Fibroblast of mammary gland (primary cell): ENCODE measurements around the gene CDH23.

Experiments
- DNase-seq: peaks from one replicate; pipeline ENCODE4 v3.0.0-alpha.2; 2010; ENCODE audit warnings: low read depth
- H3K4me3 ChIP-seq: 2 replicates; pipeline ENCODE4 v1.5.1; 2011; ENCODE audit warnings: low read depth, mild to moderate bottlenecking, low read length, moderate library complexity; ENCODE audit not compliant: control insufficient read depth
- TF ChIP-seq, protein P1 (sequence below): conservative IDR thresholded peaks from 2 replicates; pipeline ENCODE4 v1.5.1; 2011; ENCODE audit warnings: low read depth, low read length, inconsistent platforms; ENCODE audit not compliant: control insufficient read depth, insufficient read depth

Gene CDH23

DNA sequence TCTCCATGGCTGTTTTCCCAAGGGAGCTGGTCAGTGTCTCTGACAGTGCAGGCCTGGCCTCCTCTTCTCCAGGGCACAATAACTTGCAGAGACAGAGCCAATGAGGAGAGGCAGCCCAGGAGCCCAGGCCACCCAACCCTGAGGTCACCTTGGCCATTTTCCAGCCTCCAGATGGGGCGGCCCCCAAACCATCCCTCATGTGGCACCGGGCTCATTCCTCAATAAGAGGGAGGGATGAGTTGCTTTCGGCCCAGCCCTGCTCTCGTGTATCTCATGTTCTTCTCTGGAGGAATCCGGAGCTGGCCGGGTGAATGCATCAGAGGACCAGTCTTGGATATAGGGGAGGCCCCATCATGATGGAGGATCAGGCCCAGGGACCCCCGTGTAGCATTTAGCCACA lies 223.9 kb downstream of the CDH23 start:
- no peak for DNase-seq
- TF ChIP-seq, protein P1, sequence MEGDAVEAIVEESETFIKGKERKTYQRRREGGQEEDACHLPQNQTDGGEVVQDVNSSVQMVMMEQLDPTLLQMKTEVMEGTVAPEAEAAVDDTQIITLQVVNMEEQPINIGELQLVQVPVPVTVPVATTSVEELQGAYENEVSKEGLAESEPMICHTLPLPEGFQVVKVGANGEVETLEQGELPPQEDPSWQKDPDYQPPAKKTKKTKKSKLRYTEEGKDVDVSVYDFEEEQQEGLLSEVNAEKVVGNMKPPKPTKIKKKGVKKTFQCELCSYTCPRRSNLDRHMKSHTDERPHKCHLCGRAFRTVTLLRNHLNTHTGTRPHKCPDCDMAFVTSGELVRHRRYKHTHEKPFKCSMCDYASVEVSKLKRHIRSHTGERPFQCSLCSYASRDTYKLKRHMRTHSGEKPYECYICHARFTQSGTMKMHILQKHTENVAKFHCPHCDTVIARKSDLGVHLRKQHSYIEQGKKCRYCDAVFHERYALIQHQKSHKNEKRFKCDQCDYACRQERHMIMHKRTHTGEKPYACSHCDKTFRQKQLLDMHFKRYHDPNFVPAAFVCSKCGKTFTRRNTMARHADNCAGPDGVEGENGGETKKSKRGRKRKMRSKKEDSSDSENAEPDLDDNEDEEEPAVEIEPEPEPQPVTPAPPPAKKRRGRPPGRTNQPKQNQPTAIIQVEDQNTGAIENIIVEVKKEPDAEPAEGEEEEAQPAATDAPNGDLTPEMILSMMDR = no peak
- no peak overlapping the region for H3K4me3 ChIP-seq

DNA sequence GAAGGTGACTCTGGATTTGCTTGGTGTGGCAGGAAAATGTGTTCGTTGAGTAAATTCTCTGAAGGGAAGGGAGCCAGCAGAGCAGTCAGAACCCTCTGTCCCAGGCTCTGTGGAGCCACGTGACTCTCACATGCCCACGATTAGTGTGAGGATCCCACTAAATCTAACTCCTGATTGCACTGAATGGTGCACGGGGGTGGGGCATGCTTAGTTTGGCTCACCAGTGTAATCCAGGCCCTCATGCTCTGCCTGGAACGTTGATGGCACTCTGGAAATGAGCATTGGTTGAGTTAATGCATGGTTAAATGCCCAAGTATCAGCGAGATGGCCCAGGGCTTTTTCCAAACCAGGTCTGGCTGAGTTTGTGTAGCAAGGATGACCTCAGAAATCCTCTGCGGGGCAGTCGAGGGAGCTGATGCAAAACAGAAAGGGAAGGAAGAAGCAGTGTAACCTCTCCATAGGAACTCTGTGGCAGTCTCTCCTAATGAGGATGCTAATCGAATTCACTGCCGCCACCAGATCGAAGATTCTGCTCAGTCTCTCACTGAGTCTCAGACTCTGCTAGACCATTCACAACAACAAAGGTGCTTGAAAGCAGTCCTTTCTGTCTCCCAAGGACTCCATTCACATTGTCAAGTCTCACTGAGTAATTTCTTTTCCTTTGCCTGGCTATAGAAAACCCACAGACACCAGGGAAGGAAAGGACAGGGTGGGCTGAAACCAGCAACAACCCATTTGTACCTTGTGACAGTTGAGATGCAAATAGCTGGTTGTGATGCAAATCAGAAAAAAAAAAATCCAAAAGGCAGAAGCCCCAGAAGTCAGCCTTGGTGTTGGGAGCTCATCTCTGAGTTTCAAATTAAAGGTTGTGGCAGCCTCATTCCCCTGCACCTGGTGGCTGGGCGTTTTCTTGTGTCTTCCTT lies 224.8 kb downstream of the CDH23 start:
- H3K4me3 ChIP-seq = no peak overlapping the region
- peak; percentile 28 for DNase-seq

GRCh38 chr10:71622154-71622526 lies 225.4 kb downstream of the CDH23 start:
- TF ChIP-seq, protein P1 = no peak
- peak; percentile 30 for DNase-seq
- no peak overlapping the region for H3K4me3 ChIP-seq

More for the DNA sequence above, 224.8 kb downstream of the CDH23 start:
- TF ChIP-seq, protein P1 = no peak

DNA sequence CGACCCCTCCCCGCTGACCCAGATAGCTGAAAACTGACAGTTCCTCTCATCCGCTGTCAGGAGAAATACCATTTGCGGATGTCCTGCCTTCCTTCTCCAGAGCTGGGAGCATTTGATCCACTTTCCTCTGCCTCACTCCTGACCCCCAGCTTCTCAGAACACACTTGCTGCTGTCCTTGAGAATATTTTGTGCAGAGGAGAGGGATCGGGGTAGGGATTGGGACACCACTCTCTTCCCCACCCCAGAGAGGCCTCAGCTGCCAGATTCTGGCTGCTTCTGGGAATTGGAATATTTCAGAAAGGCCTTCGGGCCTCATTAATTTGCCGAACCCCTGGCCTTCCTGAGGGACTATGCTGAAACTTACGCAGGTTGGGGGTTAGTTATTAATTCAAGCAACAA lies 225.9 kb downstream of the CDH23 start:
- H3K4me3 ChIP-seq = no peak overlapping the region
- DNase-seq = no peak
- TF ChIP-seq, protein P1 = no peak

DNA sequence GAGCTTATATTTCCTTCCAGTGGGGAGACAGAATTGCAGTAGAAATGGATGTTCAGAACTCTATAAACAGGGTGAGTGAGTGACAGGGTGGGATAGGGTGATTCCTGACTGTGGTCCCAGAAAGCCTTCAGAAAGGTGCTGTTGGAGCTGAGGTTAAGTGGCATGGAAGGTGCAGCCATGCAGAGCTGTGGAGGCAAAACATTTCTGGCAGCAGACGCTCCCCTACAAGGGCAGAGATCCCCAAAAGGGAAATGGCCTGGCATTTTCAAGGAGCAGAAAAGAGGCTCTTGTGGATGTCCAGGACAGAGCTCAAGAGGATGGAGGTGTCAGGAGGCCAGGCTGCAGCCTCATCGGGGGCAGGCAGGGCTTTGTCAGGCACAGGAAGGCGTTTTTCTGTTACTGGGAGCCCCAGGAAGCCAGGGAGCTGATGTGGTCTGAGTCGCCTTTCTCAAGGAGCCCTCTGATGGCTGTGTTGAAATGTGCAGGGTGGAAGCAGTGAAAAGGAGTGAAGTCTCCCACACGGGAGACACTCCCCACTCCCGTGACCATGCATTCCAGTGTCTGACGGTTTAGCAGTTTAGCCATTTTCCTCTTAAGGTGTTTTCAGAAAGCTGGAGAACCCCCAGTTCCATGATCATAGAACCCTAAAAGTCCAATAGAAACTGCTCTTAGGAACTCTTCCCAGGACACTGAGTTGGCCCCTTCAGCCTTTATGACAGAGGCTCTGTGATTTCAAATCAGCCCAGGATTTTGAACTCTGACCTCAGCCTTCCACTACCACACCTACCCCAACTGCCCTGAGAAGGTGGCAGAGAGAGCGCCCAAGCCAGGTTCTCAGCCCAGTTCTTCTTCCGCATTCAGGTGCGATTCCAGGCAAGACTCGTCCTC lies 226.6 kb downstream of the CDH23 start:
- no peak overlapping the region for H3K4me3 ChIP-seq
- TF ChIP-seq, protein P1 = peak; percentile 25
- peak; percentile 22 for DNase-seq

DNA sequence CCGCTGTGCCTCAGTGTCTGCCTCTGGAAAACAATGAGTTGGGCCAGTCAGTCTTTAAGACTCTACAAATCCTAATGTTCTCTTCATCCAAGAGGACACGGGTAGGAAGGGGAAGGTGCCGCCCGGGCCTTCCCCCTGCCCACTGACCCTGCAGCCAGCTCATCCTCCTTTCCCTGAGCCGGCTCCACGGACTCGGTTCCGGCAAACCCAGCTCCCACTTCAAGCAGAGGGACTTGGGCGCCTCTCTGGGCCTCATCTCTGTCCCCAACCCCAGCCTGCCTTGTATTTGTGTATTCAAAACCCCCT lies 227.2 kb downstream of the CDH23 start:
- H3K4me3 ChIP-seq = no peak overlapping the region
- TF ChIP-seq, protein P1 = no peak
- DNase-seq = no peak
